ENCODE measurements around the gene COA7.

GRCh38 chr1:52713590-52713989, 15.4 kb upstream of the COA7 start:
- TF ChIP-seq CTCF (IDR thresholded peaks at IDR 0.05), result no peak
- no peak for TF ChIP-seq POLR2A (IDR thresholded peaks at IDR 0.05)
